A673 (cell line): ENCODE data around the gene ZNF592. TPM values are rescaled to one million over a fixed set of nuclear protein-coding genes. Genes with fewer than 3 reads are reported as not detected.

Experiments
- BruUV-seq: library from RNA; stranded (reverse); fragments of 400-500 nt; replicated peaks from 2 replicates; lab custom pipeline; 2021; lab: Mats Ljungman, UMichigan
- CTCF ChIA-PET: fragments of 300-600 bp; sonication (Branson Sonifier 250); formaldehyde crosslinking; loops from one replicate; lab custom pipeline; 2022; ENCODE audit warnings: antibody characterized with exemption; lab: Charles Lee
- POLR2A ChIA-PET: fragments of 300-600 bp; sonication (Branson Sonifier 250); formaldehyde crosslinking; loops from one replicate; lab custom pipeline; 2022; ENCODE audit warnings: antibody characterized with exemption; ENCODE audit not compliant: low non-redundant PET; lab: Charles Lee
- DNase-seq: peaks from one replicate; pipeline ENCODE4 v3.0.0-alpha.2; 2015; ENCODE audit warnings: low spot score
- H3K27ac ChIP-seq: fragments of 200-600 bp; sonication (generic); 2 replicates; pipeline ENCODE4 v1.5.1; 2016; ENCODE audit warnings: mixed run types, low read depth, mild to moderate bottlenecking, mixed read lengths, antibody characterized with exemption, low read length; ENCODE audit not compliant: poor library complexity, severe bottlenecking
- H3K27me3 ChIP-seq: fragments of 200-600 bp; sonication (generic); replicated peaks from 2 replicates; pipeline ENCODE4 v1.6.1; 2017; ENCODE audit warnings: mixed run types, low read depth, mild to moderate bottlenecking, mixed read lengths, antibody characterized with exemption, low read length; ENCODE audit not compliant: insufficient read depth, poor library complexity
- H3K36me3 ChIP-seq: fragments of 200-600 bp; sonication (generic); 2 replicates; pipeline ENCODE4 v1.6.1; 2016; ENCODE audit warnings: mixed run types, mild to moderate bottlenecking, mixed read lengths, antibody characterized with exemption, low read length; ENCODE audit not compliant: insufficient read depth, poor library complexity, severe bottlenecking
- H3K4me1 ChIP-seq: fragments of 200-600 bp; sonication (generic); 2 replicates; pipeline ENCODE4 v1.6.1; 2017; ENCODE audit warnings: mixed run types, mild to moderate bottlenecking, mixed read lengths, antibody characterized with exemption, low read length; ENCODE audit not compliant: insufficient read depth, poor library complexity, severe bottlenecking
- H3K4me3 ChIP-seq: fragments of 200-600 bp; sonication (generic); 2 replicates; pipeline ENCODE4 v1.5.1; 2016; ENCODE audit warnings: low read depth, mixed run types, mild to moderate bottlenecking, mixed read lengths, low read length; ENCODE audit not compliant: poor library complexity, severe bottlenecking
- H3K9me3 ChIP-seq: fragments of 200-600 bp; sonication (generic); 2 replicates; pipeline ENCODE4 v1.6.1; 2016; ENCODE audit warnings: mixed run types, low read depth, mild to moderate bottlenecking, mixed read lengths, antibody characterized with exemption, low read length; ENCODE audit not compliant: poor library complexity, severe bottlenecking
- EZH2 ChIP-seq: fragments of 200-600 bp; sonication (generic); IDR thresholded peaks from 2 replicates; pipeline ENCODE4 v1.6.1; 2017; ENCODE audit warnings: borderline replicate concordance, low read depth, mild to moderate bottlenecking, mixed read lengths, antibody characterized with exemption, low read length; ENCODE audit not compliant: poor library complexity, severe bottlenecking
- intact Hi-C: fragments of 100-400 bp; cut with micrococcal nuclease; formaldehyde crosslinking; loops from one replicate; pipeline ENCODE4 v1.10.0; 2022; ENCODE audit not compliant: unreplicated experiment
- total RNA-seq: library from RNA; stranded (reverse); gene quantifications from 2 replicates; pipeline ENCODE4 v1.2.3, GENCODE V29; 2021
- TF ChIP-seq, protein P1 (sequence below): fragments of 300-800, 200-600 bp; sonication (generic); conservative IDR thresholded peaks from 2 replicates; pipeline ENCODE4 v1.5.1; 2017; ENCODE audit warnings: low read depth, mild to moderate bottlenecking, antibody characterized with exemption, low read length, moderate library complexity, mixed read lengths

ZNF592 gene
- total RNA-seq, 1 experiment from 2014 or later: 37.2 TPM

DNA sequence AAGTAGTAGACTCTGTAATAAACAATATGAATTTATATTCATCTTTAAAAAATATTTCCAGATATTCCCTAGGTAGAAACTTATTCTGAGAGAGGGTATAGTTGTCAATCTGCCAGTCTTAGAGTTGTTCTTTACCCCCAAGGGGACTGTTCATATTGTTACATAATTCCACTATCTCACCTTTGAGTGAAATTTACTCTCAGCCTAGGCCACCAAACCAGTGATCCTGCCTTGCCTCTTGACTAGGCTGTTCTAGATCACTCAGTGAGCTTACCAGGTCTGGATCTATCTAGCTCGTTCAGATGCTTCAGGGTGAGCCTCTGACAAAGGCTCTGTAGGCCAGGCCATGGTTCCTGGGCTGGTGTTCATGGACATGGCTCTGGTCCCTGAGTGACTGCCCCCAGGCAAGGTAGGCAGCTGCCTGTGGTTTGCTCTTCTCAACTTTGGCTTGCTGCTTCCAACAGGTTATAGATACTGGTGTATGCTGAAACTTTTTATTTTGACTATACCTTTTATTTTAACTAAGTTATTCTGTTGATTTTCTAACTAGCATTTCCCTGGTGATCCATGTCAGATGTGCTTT is 27.6 kb downstream of the ZNF592 start:
- no peak for DNase-seq
- no peaks in the 10 kb centered on the region for H3K27me3 ChIP-seq
- POLR2A ChIA-PET: no interaction called here
- no peaks in the 10 kb centered on the region for H3K4me1 ChIP-seq
- BruUV-seq: no TSS peak
- no peak for TF ChIP-seq EZH2
- TF ChIP-seq, protein P1, sequence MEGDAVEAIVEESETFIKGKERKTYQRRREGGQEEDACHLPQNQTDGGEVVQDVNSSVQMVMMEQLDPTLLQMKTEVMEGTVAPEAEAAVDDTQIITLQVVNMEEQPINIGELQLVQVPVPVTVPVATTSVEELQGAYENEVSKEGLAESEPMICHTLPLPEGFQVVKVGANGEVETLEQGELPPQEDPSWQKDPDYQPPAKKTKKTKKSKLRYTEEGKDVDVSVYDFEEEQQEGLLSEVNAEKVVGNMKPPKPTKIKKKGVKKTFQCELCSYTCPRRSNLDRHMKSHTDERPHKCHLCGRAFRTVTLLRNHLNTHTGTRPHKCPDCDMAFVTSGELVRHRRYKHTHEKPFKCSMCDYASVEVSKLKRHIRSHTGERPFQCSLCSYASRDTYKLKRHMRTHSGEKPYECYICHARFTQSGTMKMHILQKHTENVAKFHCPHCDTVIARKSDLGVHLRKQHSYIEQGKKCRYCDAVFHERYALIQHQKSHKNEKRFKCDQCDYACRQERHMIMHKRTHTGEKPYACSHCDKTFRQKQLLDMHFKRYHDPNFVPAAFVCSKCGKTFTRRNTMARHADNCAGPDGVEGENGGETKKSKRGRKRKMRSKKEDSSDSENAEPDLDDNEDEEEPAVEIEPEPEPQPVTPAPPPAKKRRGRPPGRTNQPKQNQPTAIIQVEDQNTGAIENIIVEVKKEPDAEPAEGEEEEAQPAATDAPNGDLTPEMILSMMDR: no peak
- CTCF ChIA-PET: no interaction called here
- intact Hi-C loops: no loop called here
- no peaks in the 10 kb centered on the region for H3K36me3 ChIP-seq
- H3K4me3 ChIP-seq: no peak overlapping the region
- no peaks in the 10 kb centered on the region for H3K9me3 ChIP-seq
- no peak overlapping the region for H3K27ac ChIP-seq

DNA sequence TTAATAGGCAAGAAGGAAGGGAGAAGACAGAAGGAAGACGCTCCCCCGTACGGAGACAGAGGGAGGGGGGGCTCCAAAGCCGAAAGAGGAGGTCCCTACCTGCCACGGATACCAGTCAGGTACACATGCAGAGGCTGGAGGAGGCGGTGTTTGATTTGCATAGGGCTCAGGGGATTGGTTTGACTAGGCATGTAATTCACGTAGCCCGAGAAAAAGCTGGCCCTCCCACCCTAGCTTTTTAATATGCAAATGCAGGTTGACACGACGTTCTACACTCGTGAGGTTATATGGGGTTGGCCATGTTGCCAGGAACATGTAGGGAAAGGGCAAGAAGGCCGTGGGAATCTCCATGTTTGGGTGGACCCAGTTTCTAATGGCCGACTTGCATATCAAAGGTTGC is 29.8 kb downstream of the ZNF592 start:
- no peaks in the 10 kb centered on the region for H3K9me3 ChIP-seq
- no peaks in the 10 kb centered on the region for H3K27me3 ChIP-seq
- intact Hi-C loops: no loop called here
- no peak for DNase-seq
- ChIA-PET CTCF (no interaction called here), POLR2A (no interaction called here)
- H3K4me3 ChIP-seq: no peak overlapping the region
- peaks cover 9% of the 10 kb centered on the region for H3K36me3 ChIP-seq
- no TSS peak for BruUV-seq
- H3K4me1 ChIP-seq: no peaks in the 10 kb centered on the region
- H3K27ac ChIP-seq: no peak overlapping the region
- TF ChIP-seq, protein P1: no peak
- no peak for TF ChIP-seq EZH2

DNA sequence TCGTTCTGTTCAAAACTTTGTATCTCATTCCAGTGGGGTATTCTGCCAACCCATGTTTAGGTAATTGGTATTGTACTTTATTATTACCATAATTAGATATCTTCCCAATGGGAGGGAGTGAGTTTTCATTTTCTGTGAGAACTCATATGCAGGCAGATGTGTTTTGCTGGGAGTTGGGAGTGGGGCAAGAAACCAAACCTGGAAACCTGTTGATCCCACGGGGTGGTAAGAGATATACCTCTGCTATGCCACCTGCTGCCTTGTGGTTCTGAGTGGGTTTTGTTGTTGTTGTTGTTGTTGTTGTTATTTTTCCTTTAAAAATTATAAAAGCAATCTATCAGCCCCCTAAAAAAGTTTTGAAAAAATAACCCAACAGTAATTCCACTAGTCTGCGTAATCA is 32.1 kb downstream of the ZNF592 start:
- Histone ChIP-seq H3K9me3 (no peaks in the 10 kb centered on the region), H3K36me3 (peaks cover 28% of the 10 kb centered on the region), H3K4me1 (no peaks in the 10 kb centered on the region), H3K4me3 (no peak overlapping the region), H3K27me3 (no peaks in the 10 kb centered on the region), H3K27ac (no peak overlapping the region)
- TF ChIP-seq, protein P1: no peak
- no peak for TF ChIP-seq EZH2
- CTCF ChIA-PET: no interaction called here
- intact Hi-C loops: no loop called here
- BruUV-seq: no TSS peak
- DNase-seq: no peak
- POLR2A ChIA-PET: no interaction called here
